ENCODE measurements around the gene CREB5. TPM values are rescaled to one million over a fixed set of nuclear protein-coding genes. Genes with fewer than 3 reads are reported as not detected.
"Not testable (repeated sequence)": the region's sequence is repeated elsewhere in the genome, so short reads cannot be mapped to it uniquely, and the experiment has no call there.

The CREB5 gene
- total RNA-seq, 1 donor from 2014 or later = not detected

DNA sequence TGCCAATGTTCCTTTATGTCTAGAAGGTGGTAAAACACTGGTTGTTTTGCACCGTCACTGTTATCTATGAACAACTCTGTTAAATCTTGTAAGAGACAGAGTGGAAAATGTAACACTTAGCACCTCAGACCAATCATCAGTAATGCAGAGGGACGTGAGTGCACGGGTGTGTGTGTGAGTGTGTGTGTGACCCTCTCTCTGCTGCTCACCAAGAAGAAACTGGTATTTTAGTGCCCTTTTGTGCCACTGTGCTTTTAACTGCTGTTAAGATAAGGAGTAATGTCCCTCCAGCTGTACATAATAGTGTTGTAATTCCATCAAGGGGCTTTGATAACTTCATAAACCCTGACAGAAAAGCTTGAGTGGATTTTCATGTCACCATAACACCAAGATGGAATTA lies 130.1 kb downstream of the CREB5 start:
- Mint-ChIP-seq H3K36me3 (ENCODE audit: low read depth) (no peaks in the 10 kb centered on the region), H3K4me3 (ENCODE audit: low read depth) (no peak overlapping the region), H3K27me3 (ENCODE audit: low read depth) (peaks cover 1% of the 10 kb centered on the region), H3K4me1 (ENCODE audit: low read depth) (no peaks in the 10 kb centered on the region), H3K27ac (no peak overlapping the region), H3K9me3 (no peaks in the 10 kb centered on the region)
- DNase-seq (ENCODE audit: low spot score) = no peak
- intact Hi-C loops (cut with micrococcal nuclease) = no loop called here

DNA sequence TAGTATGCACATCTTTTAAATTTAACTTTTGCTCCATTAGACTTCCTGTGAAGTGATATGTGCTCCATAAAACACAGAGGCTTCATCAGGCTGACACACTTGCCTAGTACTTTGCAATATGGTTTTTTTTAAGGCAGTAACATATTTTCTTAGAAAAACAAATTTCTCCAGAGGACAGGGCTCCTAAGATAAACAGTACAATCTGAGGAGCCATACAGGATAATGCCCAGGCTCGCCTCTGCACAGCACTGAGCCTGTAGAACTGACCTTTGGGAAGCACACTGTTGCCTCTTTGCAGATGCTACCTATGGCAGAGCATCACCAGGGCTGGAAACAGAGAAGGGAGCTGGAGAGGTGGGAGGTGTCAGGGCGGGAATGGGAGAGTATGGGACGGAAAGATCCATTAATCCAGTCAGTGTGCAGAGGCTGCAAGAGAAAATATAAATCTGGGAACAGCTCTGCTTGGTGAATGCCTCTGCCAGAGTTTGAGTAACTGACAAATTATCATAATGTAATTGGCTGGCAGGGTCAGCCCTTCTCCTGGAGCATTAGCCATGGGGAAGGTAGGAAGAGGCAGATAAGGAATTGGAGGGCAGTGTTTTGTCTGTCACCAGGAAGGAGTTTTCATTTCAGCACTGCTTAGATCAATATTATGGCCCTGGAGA lies 132.3 kb downstream of the CREB5 start:
- no peak overlapping the region for H3K27ac Mint-ChIP-seq
- intact Hi-C loops (cut with micrococcal nuclease) = no loop called here
- H3K27me3 Mint-ChIP-seq (ENCODE audit: low read depth) = no peaks in the 10 kb centered on the region
- no peak for DNase-seq (ENCODE audit: low spot score)
- no peak overlapping the region for H3K4me3 Mint-ChIP-seq (ENCODE audit: low read depth)
- H3K36me3 Mint-ChIP-seq (ENCODE audit: low read depth) = no peaks in the 10 kb centered on the region
- no peaks in the 10 kb centered on the region for H3K9me3 Mint-ChIP-seq
- H3K4me1 Mint-ChIP-seq (ENCODE audit: low read depth) = no peaks in the 10 kb centered on the region

DNA sequence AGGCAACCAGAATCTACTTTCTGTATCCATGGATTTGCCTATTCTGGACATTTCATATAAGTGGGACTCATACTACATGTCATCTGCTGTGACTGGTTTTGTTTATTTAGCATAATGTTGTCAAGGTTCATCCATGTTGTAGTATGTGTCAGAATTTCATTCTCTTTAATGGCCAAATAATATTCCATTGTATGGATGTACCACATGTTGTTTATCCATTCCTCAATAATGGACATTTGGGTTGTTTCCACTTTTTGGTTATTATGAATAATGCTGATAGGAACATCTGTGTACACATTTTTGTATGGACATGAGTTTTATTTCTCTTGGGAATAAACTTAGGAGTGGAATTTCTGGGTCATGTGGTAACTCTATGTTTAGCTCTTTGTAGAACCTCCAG lies 133.7 kb downstream of the CREB5 start:
- Mint-ChIP-seq H3K27me3 (ENCODE audit: low read depth) (no peaks in the 10 kb centered on the region), H3K27ac (no peak overlapping the region), H3K4me3 (ENCODE audit: low read depth) (no peak overlapping the region), H3K9me3 (no peaks in the 10 kb centered on the region), H3K4me1 (ENCODE audit: low read depth) (no peaks in the 10 kb centered on the region), H3K36me3 (ENCODE audit: low read depth) (no peaks in the 10 kb centered on the region)
- no peak for DNase-seq (ENCODE audit: low spot score)
- intact Hi-C loops (cut with micrococcal nuclease) = no loop called here

DNA sequence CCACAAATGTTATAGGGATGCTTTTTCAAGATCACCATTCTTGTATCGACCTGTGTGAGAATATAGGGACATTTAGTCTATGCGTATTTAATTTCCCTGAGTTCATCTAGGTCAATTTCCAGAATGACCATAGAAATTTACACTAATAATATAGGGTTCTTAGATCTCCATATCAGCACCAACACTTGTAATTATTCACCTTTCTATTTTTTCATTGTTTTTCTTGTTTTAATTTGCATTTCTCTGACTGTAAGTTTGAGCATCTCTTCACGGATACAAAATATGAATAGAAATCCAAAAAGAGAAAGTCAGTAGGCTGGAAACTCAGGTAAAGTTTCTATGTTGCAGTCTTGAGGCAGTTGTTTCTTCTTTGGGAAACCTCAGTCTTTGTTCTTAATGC lies 134.8 kb downstream of the CREB5 start:
- Mint-ChIP-seq H3K9me3 (no peaks in the 10 kb centered on the region), H3K27ac (no peak overlapping the region)

DNA sequence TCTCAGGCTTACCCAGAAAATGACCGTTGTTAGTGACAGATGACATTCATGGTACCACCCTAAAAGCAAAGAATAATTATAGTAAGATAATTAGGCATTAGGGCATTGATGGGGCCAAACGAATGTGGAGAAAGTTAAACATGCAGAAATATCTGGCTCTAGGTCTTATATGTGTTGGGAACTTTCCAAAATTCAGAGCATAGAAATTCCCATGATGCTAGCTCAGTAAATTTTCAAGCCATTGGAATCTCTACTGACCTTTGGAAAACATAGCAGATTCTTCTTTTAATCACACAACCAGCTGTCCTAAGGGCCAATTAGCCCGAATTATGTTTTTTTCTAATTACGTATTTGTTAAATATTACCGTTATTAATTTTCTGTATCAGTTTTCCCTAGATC lies 136.1 kb downstream of the CREB5 start:
- Mint-ChIP-seq H3K4me3 (ENCODE audit: low read depth) (no peak overlapping the region), H3K27ac (no peak overlapping the region), H3K27me3 (ENCODE audit: low read depth) (no peaks in the 10 kb centered on the region), H3K4me1 (ENCODE audit: low read depth) (no peaks in the 10 kb centered on the region), H3K36me3 (ENCODE audit: low read depth) (no peaks in the 10 kb centered on the region), H3K9me3 (no peaks in the 10 kb centered on the region)
- DNase-seq (ENCODE audit: low spot score) = no peak
- intact Hi-C loops (cut with micrococcal nuclease) = no loop called here

More for the DNA sequence above, 134.8 kb downstream of the CREB5 start:
- no peaks in the 10 kb centered on the region for H3K27me3 Mint-ChIP-seq (ENCODE audit: low read depth)
- intact Hi-C loops (cut with micrococcal nuclease) = no loop called here
- DNase-seq (ENCODE audit: low spot score) = no peak
- no peak overlapping the region for H3K4me3 Mint-ChIP-seq (ENCODE audit: low read depth)
- no peaks in the 10 kb centered on the region for H3K36me3 Mint-ChIP-seq (ENCODE audit: low read depth)
- no peaks in the 10 kb centered on the region for H3K4me1 Mint-ChIP-seq (ENCODE audit: low read depth)

DNA sequence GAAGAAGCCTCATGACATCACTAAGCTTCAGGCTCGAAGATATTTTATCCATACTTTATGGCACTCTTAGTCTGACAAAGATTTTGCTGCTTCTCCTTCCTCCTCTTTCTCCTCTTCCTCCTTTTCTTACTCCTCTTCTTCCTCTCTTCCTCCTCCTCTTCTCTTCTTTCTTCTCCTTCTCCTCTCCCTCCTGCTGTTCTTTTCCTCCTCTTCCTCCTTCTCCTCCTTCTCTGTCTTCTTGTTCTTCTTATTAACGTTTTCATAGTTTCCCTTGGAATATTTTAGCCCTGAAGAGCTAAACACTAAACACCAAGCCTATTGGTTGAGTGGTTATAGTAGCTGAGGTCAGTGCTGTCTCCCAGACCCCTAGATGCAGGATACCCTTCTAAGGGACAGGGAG lies 137.7 kb downstream of the CREB5 start:
- Mint-ChIP-seq H3K9me3 (no peaks in the 10 kb centered on the region), H3K4me3 (ENCODE audit: low read depth) (no peak overlapping the region), H3K27ac (no peak overlapping the region), H3K36me3 (ENCODE audit: low read depth) (no peaks in the 10 kb centered on the region), H3K27me3 (ENCODE audit: low read depth) (no peaks in the 10 kb centered on the region), H3K4me1 (ENCODE audit: low read depth) (no peaks in the 10 kb centered on the region)
- intact Hi-C loops (cut with micrococcal nuclease) = no loop called here
- DNase-seq (ENCODE audit: low spot score) = no peak

DNA sequence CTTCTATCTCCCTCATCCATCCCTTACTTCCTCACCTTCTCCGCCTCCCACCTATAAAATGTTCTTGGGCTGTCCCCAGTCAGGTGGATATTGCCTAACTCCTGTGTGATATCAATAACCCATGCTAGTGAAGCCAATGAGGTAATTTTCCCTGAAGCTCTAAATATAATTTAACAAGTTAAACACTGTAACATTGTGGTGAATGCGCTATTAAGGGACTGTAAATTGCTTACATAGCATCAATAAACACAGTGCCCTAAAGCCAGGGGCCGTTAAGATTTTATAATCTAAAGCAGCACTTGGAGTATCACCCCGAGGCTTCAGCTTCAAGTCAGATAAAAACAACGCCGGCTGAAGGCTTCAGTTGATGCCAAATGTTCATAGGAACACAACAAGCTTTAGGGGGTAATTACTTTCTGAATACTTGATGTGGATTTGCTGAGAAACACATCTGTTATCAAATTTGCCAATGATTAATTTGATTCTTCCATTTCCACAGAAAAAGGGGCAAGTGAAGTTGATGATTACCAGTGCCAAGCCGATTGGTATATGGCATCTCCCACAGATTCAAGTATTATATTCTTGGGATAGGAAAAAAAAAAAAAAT lies 138.4 kb downstream of the CREB5 start:
- Mint-ChIP-seq H3K4me1 (ENCODE audit: low read depth) (no peaks in the 10 kb centered on the region), H3K27ac (no peak overlapping the region), H3K36me3 (ENCODE audit: low read depth) (no peaks in the 10 kb centered on the region), H3K27me3 (ENCODE audit: low read depth) (no peaks in the 10 kb centered on the region), H3K9me3 (no peaks in the 10 kb centered on the region), H3K4me3 (ENCODE audit: low read depth) (no peak overlapping the region)
- no peak for DNase-seq (ENCODE audit: low spot score)
- intact Hi-C loops (cut with micrococcal nuclease) = no loop called here

DNA sequence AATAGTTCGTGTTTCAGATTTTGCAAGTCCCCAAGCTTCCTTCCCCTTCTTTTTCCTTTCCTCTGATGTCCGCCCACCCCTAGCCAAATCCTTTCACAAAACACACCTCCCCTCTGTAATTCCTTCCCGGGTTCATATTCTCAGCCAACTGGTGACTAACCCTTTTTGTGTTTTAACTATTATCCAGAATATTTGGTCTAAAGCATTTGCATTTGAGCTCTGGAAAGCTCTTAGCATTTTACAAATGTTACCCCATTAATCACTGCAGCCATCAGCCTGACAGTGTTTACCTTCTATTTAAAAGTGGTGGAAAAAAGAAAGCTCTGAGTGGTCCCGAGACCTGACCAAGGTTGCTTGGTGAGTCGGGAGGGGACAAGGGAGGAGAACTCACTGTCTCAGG lies 139.0 kb downstream of the CREB5 start:
- Mint-ChIP-seq H3K27me3 (ENCODE audit: low read depth) (no peaks in the 10 kb centered on the region), H3K36me3 (ENCODE audit: low read depth) (no peaks in the 10 kb centered on the region), H3K27ac (no peak overlapping the region), H3K4me3 (ENCODE audit: low read depth) (no peak overlapping the region), H3K4me1 (ENCODE audit: low read depth) (no peaks in the 10 kb centered on the region), H3K9me3 (no peaks in the 10 kb centered on the region)
- DNase-seq (ENCODE audit: low spot score) = no peak
- intact Hi-C loops (cut with micrococcal nuclease) = no loop called here

DNA sequence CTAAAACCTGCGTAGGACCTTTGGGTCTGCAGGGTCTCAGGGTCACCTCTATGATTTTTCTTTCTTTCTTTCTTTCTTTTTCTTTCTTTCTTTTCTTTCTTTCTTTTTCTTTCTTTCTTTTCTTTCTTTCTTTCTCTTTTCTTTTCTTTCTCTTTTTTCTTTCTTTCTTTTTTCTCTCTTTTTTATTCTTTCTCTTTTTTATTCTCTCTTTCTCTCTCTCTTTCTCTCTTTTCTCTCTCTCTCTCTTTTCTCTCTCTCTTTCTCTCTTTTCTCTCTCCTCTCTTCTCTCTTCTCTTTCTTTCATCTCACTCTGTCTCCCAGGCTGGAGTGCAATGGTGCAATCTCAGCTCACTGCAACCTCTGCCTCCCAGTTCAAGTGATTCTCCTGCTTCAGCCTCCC lies 139.4 kb downstream of the CREB5 start:
- H3K4me3 Mint-ChIP-seq (ENCODE audit: low read depth); H3K9me3 Mint-ChIP-seq; DNase-seq (ENCODE audit: low spot score); H3K27me3 Mint-ChIP-seq (ENCODE audit: low read depth); intact Hi-C loops (cut with micrococcal nuclease); H3K4me1 Mint-ChIP-seq (ENCODE audit: low read depth); H3K27ac Mint-ChIP-seq; H3K36me3 Mint-ChIP-seq (ENCODE audit: low read depth): not testable (repeated sequence)

DNA sequence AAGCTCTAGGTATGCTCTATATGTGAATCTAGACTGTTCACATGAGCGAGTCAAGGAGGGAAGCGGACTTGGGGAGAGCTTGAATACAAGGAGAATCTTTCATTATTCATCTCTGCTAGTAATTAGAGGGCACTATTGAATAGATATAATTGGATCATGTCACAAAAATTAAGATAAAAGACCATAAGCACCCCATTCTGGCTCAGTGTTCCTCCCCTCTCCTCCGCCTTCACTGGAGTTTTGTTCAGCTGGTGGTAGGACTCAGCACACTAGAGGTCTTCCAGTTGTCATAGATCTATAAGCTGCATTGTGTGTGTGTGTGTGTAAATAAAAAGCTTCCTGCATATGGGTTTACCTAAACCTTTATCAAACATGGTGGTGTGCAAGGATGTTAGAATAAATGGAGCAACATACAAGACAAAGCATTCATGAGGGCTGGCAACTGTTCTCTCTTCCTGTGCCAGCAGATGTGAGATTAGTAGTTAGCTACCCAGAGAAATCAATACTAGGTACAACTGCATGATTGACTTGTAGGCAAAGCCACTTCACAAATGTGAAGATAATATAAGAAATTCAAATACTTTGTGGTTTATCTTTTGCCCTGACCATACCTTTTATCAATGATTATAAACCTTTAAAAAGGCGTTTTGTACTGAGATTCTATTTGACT lies 142.6 kb downstream of the CREB5 start:
- Mint-ChIP-seq H3K27ac (no peak overlapping the region), H3K4me3 (ENCODE audit: low read depth) (no peak overlapping the region), H3K36me3 (ENCODE audit: low read depth) (no peaks in the 10 kb centered on the region), H3K27me3 (ENCODE audit: low read depth) (peaks cover 2% of the 10 kb centered on the region), H3K4me1 (ENCODE audit: low read depth) (no peaks in the 10 kb centered on the region), H3K9me3 (no peaks in the 10 kb centered on the region)
- intact Hi-C loops (cut with micrococcal nuclease) = no loop called here
- DNase-seq (ENCODE audit: low spot score) = no peak

DNA sequence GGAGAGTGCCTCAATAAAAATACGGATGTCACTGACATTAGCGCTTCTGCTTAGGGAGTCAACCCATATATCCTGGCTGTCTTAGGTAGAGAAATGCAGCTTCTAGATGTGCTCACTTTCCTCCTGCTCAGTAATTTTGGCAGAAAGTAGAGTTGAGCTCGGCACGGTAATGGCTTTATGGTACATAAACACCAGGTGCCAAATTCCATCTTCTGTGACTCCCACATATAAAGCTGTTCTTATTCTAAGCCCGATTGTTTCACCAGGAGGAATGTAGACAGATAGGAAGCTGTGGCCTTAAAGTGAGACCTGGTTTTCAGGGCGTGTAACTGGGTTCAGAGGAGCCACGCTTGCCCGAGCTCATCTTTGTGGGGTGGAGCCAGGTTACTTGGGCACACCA lies 143.7 kb downstream of the CREB5 start:
- peaks cover 2% of the 10 kb centered on the region for H3K27me3 Mint-ChIP-seq (ENCODE audit: low read depth)
- no peaks in the 10 kb centered on the region for H3K4me1 Mint-ChIP-seq (ENCODE audit: low read depth)
- H3K36me3 Mint-ChIP-seq (ENCODE audit: low read depth) = no peaks in the 10 kb centered on the region
- H3K27ac Mint-ChIP-seq = no peak overlapping the region
- intact Hi-C loops (cut with micrococcal nuclease) = no loop called here
- no peak for DNase-seq (ENCODE audit: low spot score)
- no peaks in the 10 kb centered on the region for H3K9me3 Mint-ChIP-seq
- no peak overlapping the region for H3K4me3 Mint-ChIP-seq (ENCODE audit: low read depth)

DNA sequence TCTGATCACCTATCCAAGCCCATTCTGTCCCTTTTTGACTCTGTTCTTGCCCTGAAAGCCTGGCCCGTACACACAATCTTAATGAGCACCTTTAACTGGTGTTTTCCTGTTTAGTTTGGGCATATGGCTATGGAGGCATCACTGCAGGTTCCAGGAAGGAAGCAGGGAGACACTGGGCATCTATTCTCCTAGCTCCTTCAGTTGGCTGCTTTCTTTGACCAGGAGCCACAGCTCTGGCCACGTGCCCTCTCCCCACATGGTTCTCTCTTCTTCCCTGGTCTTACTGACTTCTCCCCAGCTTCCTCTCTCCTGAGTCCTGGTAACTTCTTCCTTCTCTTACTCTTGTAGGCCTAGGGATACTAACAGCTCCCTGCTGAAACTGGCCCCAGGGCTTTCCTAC lies 144.4 kb downstream of the CREB5 start:
- no peak for DNase-seq (ENCODE audit: low spot score)
- Mint-ChIP-seq H3K27ac (no peak overlapping the region), H3K4me3 (ENCODE audit: low read depth) (no peak overlapping the region), H3K9me3 (no peaks in the 10 kb centered on the region), H3K4me1 (ENCODE audit: low read depth) (no peaks in the 10 kb centered on the region), H3K36me3 (ENCODE audit: low read depth) (no peaks in the 10 kb centered on the region), H3K27me3 (ENCODE audit: low read depth) (peaks cover 2% of the 10 kb centered on the region)
- intact Hi-C loops (cut with micrococcal nuclease) = no loop called here

DNA sequence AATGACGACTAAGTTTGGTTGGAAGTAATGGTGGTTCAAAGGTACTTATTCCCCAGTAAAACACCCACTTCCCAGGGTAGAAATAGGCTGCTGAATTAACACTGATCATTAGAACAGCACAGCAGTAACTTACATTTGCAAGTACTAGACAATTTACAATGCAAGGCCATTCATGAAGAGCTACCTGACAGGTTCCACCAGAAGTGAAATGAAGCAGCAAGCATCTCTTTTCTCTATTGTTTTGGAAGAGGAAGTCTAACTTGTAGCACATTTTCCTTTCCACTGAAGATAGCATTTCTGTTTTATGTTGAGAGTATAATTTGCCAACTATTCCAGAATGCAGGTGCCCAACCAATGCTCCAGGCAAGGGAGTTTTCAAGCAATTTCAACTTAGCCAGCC lies 145.9 kb downstream of the CREB5 start:
- H3K27me3 Mint-ChIP-seq (ENCODE audit: low read depth) = peaks cover 2% of the 10 kb centered on the region
- no peaks in the 10 kb centered on the region for H3K36me3 Mint-ChIP-seq (ENCODE audit: low read depth)
- H3K4me3 Mint-ChIP-seq (ENCODE audit: low read depth) = no peak overlapping the region
- intact Hi-C loops (cut with micrococcal nuclease) = no loop called here
- H3K27ac Mint-ChIP-seq = no peak overlapping the region
- DNase-seq (ENCODE audit: low spot score) = no peak
- no peaks in the 10 kb centered on the region for H3K9me3 Mint-ChIP-seq
- H3K4me1 Mint-ChIP-seq (ENCODE audit: low read depth) = no peaks in the 10 kb centered on the region
